Fibroblast of lung (primary cell): Measurements from ENCODE around the gene ZNF341.

Experiments used
- CTCF ChIP-seq, 2 donors: IDR thresholded peaks in 1 of 2; conservative IDR thresholded peaks in 1 of 2; 1 replicate in 1 of 2; 2 replicates in 1 of 2; pipeline ENCODE4 v1.5.1; 2011 to 2012; ENCODE audit warnings: low read length in 2 of 2, control low read depth in 1 of 2, inconsistent platforms in 1 of 2, low read depth in 1 of 2, mild to moderate bottlenecking in 1 of 2
- EZH2 ChIP-seq: IDR thresholded peaks from 2 replicates; pipeline ENCODE4 v1.5.1; 2012; ENCODE audit warnings: low read length, control low read depth, mild to moderate bottlenecking; ENCODE audit errors: missing control alignments

- TF ChIP-seq CTCF (conservative IDR thresholded peaks at IDR 0.05 in 1 of 2, IDR thresholded peaks at IDR 0.05 in 1 of 2; ENCODE audit: low read depth in 1 of 2, low read length in 2 of 2) (no peak), EZH2 (no peak)
Observed at GRCh38 chr20:33781133-33781532, 49.3 kb downstream of the ZNF341 start.
